Small intestine (tissue), 7 donors: ENCODE measurements around the gene PARD3. TPM values are rescaled to one million over a fixed set of nuclear protein-coding genes. Genes with fewer than 3 reads are reported as not detected.

Experiments used
- DNase-seq, 2 donors: peaks; one replicate each; pipeline versions ENCODE4 v3.0.0 to v3.0.0-alpha.2; 2013
- FAIRE-seq: peaks from 2 replicates; lab custom pipeline; 2012; peaks lifted over from hg19 to GRCh38; lab: Jason Lieb, UNC
- H3K27ac ChIP-seq, 3 donors: one replicate each; pipeline ENCODE4 v1.5.1; 2013; ENCODE audit warnings: low read length in 2 of 3, mild to moderate bottlenecking in 2 of 3, control low read depth in 1 of 3, inconsistent platforms in 1 of 3, low read depth in 1 of 3, moderate library complexity in 1 of 3
- H3K27me3 ChIP-seq, 3 donors: one replicate each; pipeline ENCODE4 v1.6.1; 2013; ENCODE audit warnings: low read length in 3 of 3, inconsistent platforms in 1 of 3; ENCODE audit not compliant: control insufficient read depth in 3 of 3, insufficient read depth in 3 of 3
- H3K36me3 ChIP-seq, 3 donors: one replicate each; pipeline ENCODE4 v1.6.1; 2013; ENCODE audit warnings: low read length in 3 of 3, inconsistent platforms in 1 of 3, low read depth in 1 of 3, mild to moderate bottlenecking in 1 of 3, moderate library complexity in 1 of 3; ENCODE audit not compliant: control insufficient read depth in 3 of 3, insufficient read depth in 2 of 3
- H3K4me1 ChIP-seq, 3 donors: one replicate each; pipeline ENCODE4 v1.6.1; 2013; ENCODE audit warnings: low read length in 2 of 3, inconsistent platforms in 1 of 3, low read depth in 1 of 3, mild to moderate bottlenecking in 1 of 3, moderate library complexity in 1 of 3; ENCODE audit not compliant: control insufficient read depth in 3 of 3, insufficient read depth in 2 of 3
- H3K4me3 ChIP-seq, 3 donors: one replicate each; pipeline ENCODE4 v1.5.1; 2013; ENCODE audit warnings: low read length in 3 of 3, control low read depth in 1 of 3, inconsistent platforms in 1 of 3, low read depth in 1 of 3, mild to moderate bottlenecking in 1 of 3, moderate library complexity in 1 of 3
- H3K9me3 ChIP-seq, 2 donors: one replicate each; pipeline ENCODE4 v1.6.1; 2013; ENCODE audit warnings: low read depth in 1 of 2, low read length in 1 of 2; ENCODE audit not compliant: control insufficient read depth in 2 of 2, insufficient read depth in 1 of 2
- WGBS, 3 donors: extraction: QIAGEN DNeasy Blood & Tissue Kit; methylation state at CpG; one replicate each; pipeline ENCODE4 v1.1.7; 2013; 5-methylcytosine and 5-hydroxymethylcytosine counted together
- polyA plus RNA-seq, 4 donors: library from polyadenylated mRNA; stranded (reverse) in 3 of 4; unstranded in 1 of 4; fragments of 200-250 nt in 3 of 4; fragments of 120-200 nt in 1 of 4; gene quantifications; one replicate each; pipeline versions ENCODE4 v1.2.1 to v1.2.3, GENCODE V29; 2013
- donor health status: healthy with polysubstance abuse.
- donor health status: control.
- donor health status: control.
- donor health status: Bipolar disorder and iron deficiency.
- donor health status: healthy.

The PARD3 gene
- polyA plus RNA-seq, 4 donors, result 14.3 to 24.3 (median 15.5) TPM

DNA sequence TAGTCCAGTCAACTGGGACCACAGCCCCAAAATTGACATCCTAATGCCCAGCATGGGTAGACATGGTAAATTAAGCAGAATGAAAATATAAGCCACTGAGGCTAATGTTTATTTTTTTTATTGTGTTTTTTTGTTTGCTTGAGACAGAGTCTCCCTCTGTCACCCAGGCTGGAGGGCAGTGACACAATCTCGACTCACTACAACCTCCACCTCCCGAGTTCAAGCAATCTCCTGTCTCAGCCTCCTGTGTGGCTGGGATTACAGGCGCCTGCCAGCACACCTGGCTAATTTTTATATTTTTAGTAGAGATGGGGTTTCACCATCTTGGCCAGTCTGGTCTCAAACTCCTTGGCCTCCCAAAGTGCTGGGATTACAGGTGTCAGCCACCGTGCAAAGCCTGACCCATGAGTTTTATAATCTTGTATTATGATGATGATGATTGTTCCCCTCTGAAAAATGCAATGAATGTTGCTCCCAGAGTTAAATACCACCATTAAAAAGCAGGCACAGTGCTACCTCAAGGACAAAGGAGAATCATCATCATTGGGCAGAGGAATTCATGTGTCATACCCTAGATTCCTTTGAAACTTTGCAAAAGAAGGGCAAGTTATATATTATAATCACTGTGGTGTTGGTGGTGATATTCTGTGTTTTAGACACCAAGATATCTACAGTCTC lies 228.0 kb downstream of the PARD3 start:
- Histone ChIP-seq H3K9me3 (no peaks in the 10 kb centered on the region), H3K36me3 (no peaks in the 10 kb centered on the region), H3K4me3 (no peak overlapping the region), H3K4me1 (peaks cover 0 to 3% (median 0%) of the 10 kb centered on the region in 3 donors), H3K27me3 (no peaks in the 10 kb centered on the region), H3K27ac (no peak overlapping the region)
- 87 to 96% (median 92%) methylated on average over 4 of the region's 4 CpGs for WGBS, 3 donors
- no peak for FAIRE-seq
- DNase-seq, result no peak

- FAIRE-seq, result no peak
These were observed 229.5 kb downstream of the PARD3 start for GRCh38 chr10:34585422-34586112.

GRCh38 chr10:34584164-34584563 lies 230.9 kb downstream of the PARD3 start:
- no peak for FAIRE-seq
- Histone ChIP-seq H3K27ac (no peak overlapping the region), H3K36me3 (no peaks in the 10 kb centered on the region), H3K9me3 (no peaks in the 10 kb centered on the region), H3K4me3 (no peak overlapping the region), H3K27me3 (no peaks in the 10 kb centered on the region), H3K4me1 (peaks cover 0 to 3% (median 0%) of the 10 kb centered on the region in 3 donors)
- no peak for DNase-seq

More at GRCh38 chr10:34585422-34586112, 229.5 kb downstream of the PARD3 start:
- Histone ChIP-seq H3K36me3 (no peaks in the 10 kb centered on the region), H3K4me1 (peaks cover 0 to 3% (median 0%) of the 10 kb centered on the region in 3 donors), H3K27ac (no peak overlapping the region), H3K9me3 (no peaks in the 10 kb centered on the region), H3K4me3 (no peak overlapping the region), H3K27me3 (no peaks in the 10 kb centered on the region)
- 82 to 88% (median 85%) methylated on average over 2 of the region's 2 CpGs for WGBS, 3 donors
- DNase-seq, result no peak

GRCh38 chr10:34581801-34582532 lies 233.1 kb downstream of the PARD3 start:
- no peak for DNase-seq
- H3K4me3 ChIP-seq, result no peak overlapping the region
- FAIRE-seq, result no peak
- H3K4me1 ChIP-seq, result peaks cover 0 to 3% (median 0%) of the 10 kb centered on the region in 3 donors
- WGBS, 3 donors, result 69 to 88% (median 79%) methylated on average over 6 of the region's 6 CpGs
- H3K36me3 ChIP-seq, result no peaks in the 10 kb centered on the region
- H3K9me3 ChIP-seq, result no peaks in the 10 kb centered on the region
- H3K27ac ChIP-seq, result no peak overlapping the region
- H3K27me3 ChIP-seq, result no peaks in the 10 kb centered on the region

DNA sequence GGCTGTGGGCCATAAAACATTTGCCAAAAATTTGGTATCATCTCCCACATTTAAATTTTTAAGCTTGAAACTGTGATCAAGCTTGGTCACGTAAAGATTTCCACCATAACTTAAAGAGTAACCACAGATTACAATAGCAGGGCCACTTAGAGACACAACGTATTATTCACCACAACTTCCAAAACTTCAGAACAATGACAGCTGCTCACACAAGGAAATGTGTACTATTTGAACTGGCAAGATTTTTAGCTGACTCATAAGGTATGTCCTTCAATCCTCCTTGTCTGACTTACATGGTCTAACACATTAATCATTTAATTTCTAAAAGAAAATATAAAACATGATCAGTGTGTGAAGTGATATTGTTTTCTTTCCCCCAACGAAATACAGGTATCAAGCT lies 234.5 kb downstream of the PARD3 start:
- Histone ChIP-seq H3K27me3 (no peaks in the 10 kb centered on the region), H3K36me3 (no peaks in the 10 kb centered on the region), H3K4me3 (no peak overlapping the region), H3K4me1 (peaks cover 0 to 3% (median 0%) of the 10 kb centered on the region in 3 donors), H3K27ac (no peak overlapping the region), H3K9me3 (no peaks in the 10 kb centered on the region)
- WGBS, 3 donors, result 53 to 63% (median 53%) methylated on average over 3 of the region's 3 CpGs
- no peak for FAIRE-seq
- peak in 1 of 2 donors; percentile 22 for DNase-seq

DNA sequence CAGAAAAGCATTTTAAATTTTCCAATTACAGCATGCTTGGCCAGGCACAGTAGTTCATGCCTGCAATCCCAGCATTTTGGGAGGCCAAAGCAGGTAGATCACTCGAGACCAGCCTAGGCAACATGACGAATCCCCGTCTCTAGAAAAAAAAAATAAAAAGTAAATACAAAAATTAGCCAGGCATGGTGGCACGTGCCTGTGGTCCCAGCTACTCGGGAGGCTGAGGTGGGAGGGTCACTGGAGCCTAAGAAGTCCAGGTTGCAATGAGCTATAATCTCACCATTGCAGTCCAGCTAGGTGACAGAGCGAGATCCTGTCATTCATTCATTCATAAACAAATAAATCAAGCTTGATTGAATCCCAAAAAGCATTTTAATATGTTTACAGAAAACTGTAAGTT lies 234.9 kb downstream of the PARD3 start:
- Histone ChIP-seq H3K27me3 (no peaks in the 10 kb centered on the region), H3K4me3 (no peak overlapping the region), H3K27ac (no peak overlapping the region), H3K36me3 (no peaks in the 10 kb centered on the region), H3K9me3 (no peaks in the 10 kb centered on the region), H3K4me1 (peaks cover 0 to 3% (median 0%) of the 10 kb centered on the region in 3 donors)
- no peak for DNase-seq
- no peak for FAIRE-seq
- WGBS, 3 donors, result 77 to 89% (median 85%) methylated on average over 6 of the region's 6 CpGs

- Histone ChIP-seq H3K27me3 (no peaks in the 10 kb centered on the region), H3K36me3 (no peaks in the 10 kb centered on the region), H3K9me3 (no peaks in the 10 kb centered on the region), H3K4me3 (no peak overlapping the region), H3K27ac (no peak overlapping the region), H3K4me1 (no peaks in the 10 kb centered on the region)
- DNase-seq, result no peak
- 89 to 97% (median 89%) methylated on average over 1 of the region's 1 CpG for WGBS, 3 donors
- FAIRE-seq, result no peak
These were observed 236.6 kb downstream of the PARD3 start for GRCh38 chr10:34578468-34578867.

DNA sequence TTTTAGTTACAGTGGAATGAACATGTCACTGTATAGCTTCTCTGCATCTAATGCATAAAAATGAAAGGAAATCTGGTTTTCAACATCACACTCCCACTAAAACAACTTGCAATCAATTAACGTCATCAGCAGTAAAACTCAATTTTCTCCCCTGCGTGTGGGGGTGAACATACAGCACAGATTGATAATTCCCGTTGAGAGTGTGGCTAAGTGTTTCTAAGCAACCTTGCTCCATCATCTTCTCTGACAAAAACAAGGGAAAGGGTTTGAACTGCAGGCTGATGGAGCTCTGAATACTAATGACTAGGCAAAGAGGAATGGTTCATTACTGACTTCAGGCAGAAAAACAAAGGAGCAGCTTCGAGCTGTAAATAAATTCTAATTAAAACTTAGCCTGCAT lies 238.3 kb downstream of the PARD3 start:
- H3K4me3 ChIP-seq, result no peak overlapping the region
- H3K27me3 ChIP-seq, result no peaks in the 10 kb centered on the region
- WGBS, 3 donors, result 61 to 67% (median 62%) methylated on average over 4 of the region's 4 CpGs
- H3K27ac ChIP-seq, result no peak overlapping the region
- no peak for FAIRE-seq
- DNase-seq, result no peak
- H3K9me3 ChIP-seq, result no peaks in the 10 kb centered on the region
- no peaks in the 10 kb centered on the region for H3K4me1 ChIP-seq
- H3K36me3 ChIP-seq, result no peaks in the 10 kb centered on the region
